Fibroblast of lung (primary cell): Measurements from ENCODE around the gene C1QTNF7.

Source experiments
- CTCF ChIP-seq, 2 donors: IDR thresholded peaks in 1 of 2; conservative IDR thresholded peaks in 1 of 2; 1 replicate in 1 of 2; 2 replicates in 1 of 2; pipeline ENCODE4 v1.5.1; 2011 to 2012; ENCODE audit warnings: low read length in 2 of 2, control low read depth in 1 of 2, inconsistent platforms in 1 of 2, low read depth in 1 of 2, mild to moderate bottlenecking in 1 of 2
- EZH2 ChIP-seq: IDR thresholded peaks from 2 replicates; pipeline ENCODE4 v1.5.1; 2012; ENCODE audit warnings: low read length, control low read depth, mild to moderate bottlenecking; ENCODE audit errors: missing control alignments

- TF ChIP-seq CTCF (conservative IDR thresholded peaks at IDR 0.05 in 1 of 2, IDR thresholded peaks at IDR 0.05 in 1 of 2; ENCODE audit: low read depth in 1 of 2, low read length in 2 of 2), result no peak
- no peak for TF ChIP-seq EZH2
Observed at GRCh38 chr4:15451181-15451865, 23.5 kb downstream of the C1QTNF7 start.
